K562 (cell line): ENCODE measurements around the gene SFMBT2. TPM values are rescaled to one million over a fixed set of nuclear protein-coding genes. Genes with fewer than 3 reads are reported as not detected.

Experiments used
- ATAC-seq: fragments of 200-7000 bp; cut with Tn5 transposase; 3 replicates; pipeline ENCODE4 v1.9.1; 2020; ENCODE audit warnings: moderate library complexity
- BruUV-seq: library from RNA; stranded (reverse); fragments of 400-500 nt; replicated peaks from 2 replicates; lab custom pipeline; 2021; lab: Mats Ljungman, UMichigan
- CTCF ChIA-PET: fragments of 300-600 bp; formaldehyde crosslinking; extraction: SDS; loops from one replicate; lab custom pipeline; 2021; ENCODE audit warnings: low intra/inter-chr PET ratio; lab: Yijun Ruan, JAX
- POLR2A ChIA-PET: fragments of 300-600, 350-650 bp; sonication (Branson Sonifier 250); formaldehyde crosslinking; extraction: SDS; loops from one replicate; lab custom pipeline; 2021; ENCODE audit warnings: antibody characterized with exemption, inconsistent platforms; lab: Yijun Ruan, JAX
- DNase-seq, 4 experiments: peaks; one replicate each; pipeline versions ENCODE4 v3.0.0 to v3.0.0-alpha.2; 2011 to 2018; ENCODE audit warnings: low spot score in 3 of 4, mixed read lengths in 3 of 4; ENCODE audit errors: extremely low read depth in 1 of 4
- FAIRE-seq: peaks from 2 replicates; lab custom pipeline; 2011; peaks lifted over from hg19 to GRCh38; lab: Jason Lieb, UNC
- H2AFZ ChIP-seq: 2 replicates; pipeline ENCODE4 v1.6.0; 2011; ENCODE audit warnings: low read depth, low read length, control low read depth, inconsistent platforms
- H3K27ac ChIP-seq: fragments of 200-600 bp; 3 replicates; pipeline ENCODE4 v1.8.0; 2011; ENCODE audit warnings: low read depth, mild to moderate bottlenecking, control low read depth, inconsistent platforms, low read length, moderate library complexity, mixed read lengths; ENCODE audit errors: extremely low read depth
- H3K27me3 ChIP-seq, 2 experiments: fragments of 300-600 bp in 1 of 2; 2 replicates in 1 of 2; 3 replicates in 1 of 2; pipeline versions ENCODE4 v1.6.0 to v1.8.0; 2011; ENCODE audit warnings: inconsistent platforms in 2 of 2, low read length in 2 of 2, mild to moderate bottlenecking in 1 of 2, mixed read lengths in 1 of 2, moderate library complexity in 1 of 2; ENCODE audit not compliant: control insufficient read depth in 2 of 2, insufficient read depth in 2 of 2
- H3K36me3 ChIP-seq: fragments of 300-600 bp; 3 replicates; pipeline ENCODE4 v1.8.0; 2011; ENCODE audit warnings: mild to moderate bottlenecking, low read length, inconsistent platforms; ENCODE audit not compliant: control insufficient read depth, insufficient read depth
- H3K4me1 ChIP-seq, 2 experiments: fragments of 200-600 bp in 1 of 2; replicated peaks in 1 of 2; 2 replicates in 1 of 2; 3 replicates in 1 of 2; pipeline versions ENCODE4 v1.5.1 to v1.8.0; 2011; ENCODE audit warnings: inconsistent platforms in 2 of 2, low read length in 2 of 2, mild to moderate bottlenecking in 1 of 2, mixed read lengths in 1 of 2, moderate library complexity in 1 of 2; ENCODE audit not compliant: control insufficient read depth in 2 of 2, insufficient read depth in 2 of 2
- H3K4me2 ChIP-seq: 2 replicates; pipeline ENCODE4 v1.6.1; 2011; ENCODE audit warnings: low read length, control low read depth, inconsistent platforms, mixed read lengths; ENCODE audit not compliant: insufficient read depth
- H3K4me3 ChIP-seq: fragments of 200-600 bp; sonication (generic), shearing (Covaris generic); 2 replicates; pipeline ENCODE4 v1.5.1; 2016; ENCODE audit warnings: control low read depth, inconsistent platforms
- H3K79me2 ChIP-seq: fragments of 200-600 bp; 3 replicates; pipeline ENCODE4 v1.8.0; 2011; ENCODE audit warnings: low read length, inconsistent platforms; ENCODE audit not compliant: control insufficient read depth, insufficient read depth
- H3K9ac ChIP-seq, 2 experiments: 2 replicates each; pipeline versions ENCODE4 v1.6.0 to v1.6.1; 2011; ENCODE audit warnings: low read depth in 2 of 2, low read length in 2 of 2, control low read depth in 1 of 2, inconsistent platforms in 1 of 2, mild to moderate bottlenecking in 1 of 2, mixed read lengths in 1 of 2; ENCODE audit not compliant: insufficient read depth in 1 of 2
- H3K9me1 ChIP-seq: one replicate; pipeline ENCODE4 v1.6.0; 2011; ENCODE audit warnings: inconsistent platforms, mild to moderate bottlenecking, low read length, moderate library complexity; ENCODE audit not compliant: control insufficient read depth, insufficient read depth
- H3K9me3 ChIP-seq: replicated peaks from 2 replicates; pipeline ENCODE4 v1.5.1; 2011; ENCODE audit warnings: low read depth, low read length, inconsistent platforms; ENCODE audit not compliant: control insufficient read depth, insufficient read depth
- H4K20me1 ChIP-seq: replicated peaks from 2 replicates; pipeline ENCODE4 v1.6.1; 2011; ENCODE audit warnings: low read length, inconsistent platforms, mixed read lengths; ENCODE audit not compliant: control insufficient read depth, insufficient read depth
- CHD2 ChIP-seq: IDR thresholded peaks from 2 replicates; pipeline ENCODE4 v1.6.1; 2011; ENCODE audit warnings: low read depth, low read length
- MCM5 ChIP-seq: fragments of 450-650 bp; IDR thresholded peaks from 2 replicates; pipeline ENCODE4 v1.6.1; 2016; ENCODE audit warnings: low read depth
- MEIS2 ChIP-seq: fragments of 450-650 bp; IDR thresholded peaks from 2 replicates; pipeline ENCODE4 v1.6.1; 2014; ENCODE audit warnings: mild to moderate bottlenecking; ENCODE audit not compliant: partially characterized antibody
- SAFB2 ChIP-seq: fragments of 200-400 bp; formaldehyde crosslinking; IDR thresholded peaks from 2 replicates; pipeline ENCODE4 v1.6.1; 2018; ENCODE audit warnings: borderline replicate concordance, low read length, low read depth, moderate library complexity; ENCODE audit not compliant: severe bottlenecking
- SREBF1 ChIP-seq: fragments of 150-350 bp; IDR thresholded peaks from 2 replicates; pipeline ENCODE4 v1.6.1; 2014; ENCODE audit warnings: antibody characterized with exemption, low read depth, low read length, borderline replicate concordance
- TAF7 ChIP-seq: fragments of 450-650 bp; IDR thresholded peaks from 2 replicates; pipeline ENCODE4 v1.6.1; 2016; ENCODE audit warnings: missing genetic modification characterization, missing compliant biosample characterization
- ZSCAN32 ChIP-seq: fragments of 450-650 bp; formaldehyde crosslinking; IDR thresholded peaks from 2 replicates; pipeline ENCODE4 v1.4.0; 2020; ENCODE audit warnings: mild to moderate bottlenecking, moderate library complexity
- WGBS: fragments of 100-300 bp; shearing (Covaris generic); methylation state at CpG from one replicate; pipeline ENCODE4 v1.1.6; 2016; ENCODE audit warnings: low coverage, mixed read lengths; ENCODE audit not compliant: insufficient coverage; ENCODE audit errors: missing lambda C conversion rate; 5-methylcytosine and 5-hydroxymethylcytosine counted together
- in situ Hi-C: fragments of 300-500 bp; cut with MboI; formaldehyde crosslinking; loops from 4 replicates; pipeline ENCODE4 v1.15.0; 2018; ENCODE audit warnings: inconsistent platforms, mixed read lengths
- intact Hi-C: fragments of 100-400 bp; cut with micrococcal nuclease; formaldehyde crosslinking; loops from 2 replicates; pipeline ENCODE4 v1.14.2; 2022
- polyA plus RNA-seq, 8 experiments: library from polyadenylated mRNA; depleted of rRNA in 4 of 8; stranded (reverse) in 5 of 8; unstranded in 3 of 8; fragments of >200 nt; fragmentation: Nextera tagmentation in 2 of 8; fragmentation: Illumina TruSeq in 1 of 8; extraction: Ambion mirVana in 2 of 8; extraction: Trizol in 1 of 8; gene quantifications; 2 replicates each; pipeline versions ENCODE4 v1.2.1 to v1.2.3, GENCODE V29; 2011 to 2014; ENCODE audit warnings: inconsistent platforms in 1 of 8, missing spikeins in 1 of 8
- total RNA-seq, 7 experiments: library from RNA; depleted of rRNA in 6 of 7; stranded (reverse); fragments of >200 nt in 6 of 7; fragmentation: Illumina TruSeq in 2 of 7; extraction: Trizol in 2 of 7; gene quantifications; 2 replicates each; pipeline versions ENCODE4 v1.2.1 to v1.2.3, GENCODE V29; 2011 to 2021; ENCODE audit warnings: low replicate concordance in 1 of 7
- TF ChIP-seq, protein P1 (sequence below): sonication (generic); formaldehyde crosslinking; IDR thresholded peaks from 2 replicates; pipeline ENCODE4 v1.8.0; 2022; ENCODE audit warnings: missing genetic modification reagents, mild to moderate bottlenecking, moderate library complexity, borderline replicate concordance
- TF ChIP-seq, protein P2 (sequence below): fragments of 450-650 bp; formaldehyde crosslinking; conservative IDR thresholded peaks from 2 replicates; pipeline ENCODE4 v1.4.0; 2022; ENCODE audit warnings: mild to moderate bottlenecking, missing genetic modification characterization

The SFMBT2 gene
- total and polyA plus RNA-seq, 9 of the 15 experiments (the other 6 are each of a cell fraction or from before 2014, with no cell fraction given), result 1.2 to 13.6 (median 7.6) TPM

DNA sequence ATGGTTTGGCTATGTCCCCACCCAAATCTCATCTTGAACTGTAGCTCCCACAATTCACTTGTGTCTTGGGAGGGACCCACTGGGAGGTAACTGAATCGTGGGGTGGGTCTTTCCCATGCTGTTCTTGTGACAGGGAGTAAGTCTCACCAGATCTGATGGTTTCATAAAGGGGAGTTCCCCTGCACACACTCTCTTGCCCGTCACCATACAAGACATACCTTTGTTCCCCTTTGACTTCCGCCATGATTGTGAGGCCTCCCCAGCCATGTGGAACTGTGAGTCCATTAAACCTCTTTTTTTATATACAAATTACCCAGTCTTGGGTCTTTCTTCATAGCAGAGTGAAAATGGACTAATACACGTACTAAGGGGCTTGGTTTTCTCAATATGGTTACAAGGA is 106.7 kb downstream of the SFMBT2 start:
- BruUV-seq, result no TSS peak
- WGBS, result 74% methylated on average over 4 of the region's 4 CpGs

More for the DNA sequence above, 106.7 kb downstream of the SFMBT2 start:
- Histone ChIP-seq H3K9ac (no peak overlapping the region), H3K4me3 (no peak overlapping the region), H2AFZ (no peak overlapping the region), H4K20me1 (peaks cover 4% of the 10 kb centered on the region; the same call in 1 of the 2 replicates), H3K79me2 (peaks cover 74% of the 10 kb centered on the region), H3K9me1 (no peaks in the 10 kb centered on the region), H3K36me3 (no peaks in the 10 kb centered on the region), H3K4me2 (no peak overlapping the region), H3K9me3 (no peaks in the 10 kb centered on the region), H3K4me1 (peaks cover 3 to 7% of the 10 kb centered on the region in 2 experiments; a peak in 1 of 5 replicates), H3K27me3 (no peaks in the 10 kb centered on the region), H3K27ac (no peak overlapping the region)
- FAIRE-seq (no peak), ATAC-seq (no peak), DNase-seq (no peak)
- ChIA-PET POLR2A (no interaction called here), CTCF (no interaction called here)
- intact Hi-C loops, result no loop called here
- no peak for TF ChIP-seq CHD2
- no peak for TF ChIP-seq MCM5
- TF ChIP-seq, protein P1, sequence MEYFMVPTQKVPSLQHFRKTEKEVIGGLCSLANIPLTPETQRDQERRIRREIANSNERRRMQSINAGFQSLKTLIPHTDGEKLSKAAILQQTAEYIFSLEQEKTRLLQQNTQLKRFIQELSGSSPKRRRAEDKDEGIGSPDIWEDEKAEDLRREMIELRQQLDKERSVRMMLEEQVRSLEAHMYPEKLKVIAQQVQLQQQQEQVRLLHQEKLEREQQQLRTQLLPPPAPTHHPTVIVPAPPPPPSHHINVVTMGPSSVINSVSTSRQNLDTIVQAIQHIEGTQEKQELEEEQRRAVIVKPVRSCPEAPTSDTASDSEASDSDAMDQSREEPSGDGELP, result no peak
- TF ChIP-seq TAF7 (tag), result no peak
- no peak for TF ChIP-seq SAFB2
- TF ChIP-seq, protein P2, sequence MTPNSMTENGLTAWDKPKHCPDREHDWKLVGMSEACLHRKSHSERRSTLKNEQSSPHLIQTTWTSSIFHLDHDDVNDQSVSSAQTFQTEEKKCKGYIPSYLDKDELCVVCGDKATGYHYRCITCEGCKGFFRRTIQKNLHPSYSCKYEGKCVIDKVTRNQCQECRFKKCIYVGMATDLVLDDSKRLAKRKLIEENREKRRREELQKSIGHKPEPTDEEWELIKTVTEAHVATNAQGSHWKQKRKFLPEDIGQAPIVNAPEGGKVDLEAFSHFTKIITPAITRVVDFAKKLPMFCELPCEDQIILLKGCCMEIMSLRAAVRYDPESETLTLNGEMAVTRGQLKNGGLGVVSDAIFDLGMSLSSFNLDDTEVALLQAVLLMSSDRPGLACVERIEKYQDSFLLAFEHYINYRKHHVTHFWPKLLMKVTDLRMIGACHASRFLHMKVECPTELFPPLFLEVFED (CRISPR knock-in tag), result no peak
- TF ChIP-seq MEIS2, result no peak
- no peak for TF ChIP-seq ZSCAN32
- no peak for TF ChIP-seq SREBF1
- in situ Hi-C loops, result no loop called here
